B cell (primary cell): ENCODE measurements around the gene FOXK1. TPM values are rescaled to one million over a fixed set of nuclear protein-coding genes. Genes with fewer than 3 reads are reported as not detected.

ENCODE experiments used
- ATAC-seq: fragments of 200-7000 bp; cut with Tn5 transposase; one replicate; pipeline ENCODE4 v1.10.0; 2021; ENCODE audit warnings: low read depth, mild to moderate bottlenecking, moderate number of reproducible peaks, moderate library complexity
- CTCF ChIA-PET: fragments of 350-600 bp; sonication (Branson Sonifier 250); formaldehyde crosslinking; loops from one replicate; lab custom pipeline; 2021; ENCODE audit warnings: antibody characterized with exemption, inconsistent platforms; lab: Charles Lee
- POLR2A ChIA-PET: fragments of 350-600 bp; sonication (Branson Sonifier 250); formaldehyde crosslinking; loops from one replicate; lab custom pipeline; 2021; ENCODE audit warnings: antibody characterized with exemption; lab: Charles Lee
- DNase-seq: peaks from one replicate; pipeline ENCODE4 v3.0.0; 2013
- H2AFZ ChIP-seq: 2 replicates; pipeline ENCODE4 v1.6.1; 2012; ENCODE audit warnings: mild to moderate bottlenecking, low read depth, low read length; ENCODE audit not compliant: insufficient read depth, poor library complexity, severe bottlenecking
- H3K27ac ChIP-seq, 2 donors: 1 replicate in 1 of 2; 2 replicates in 1 of 2; pipeline ENCODE4 v1.5.1; 2012 to 2013; ENCODE audit warnings: low read length in 2 of 2, mild to moderate bottlenecking in 2 of 2, moderate library complexity in 1 of 2
- H3K27me3 ChIP-seq, 4 experiments: fragments of 200-600 bp in 1 of 4; sonication (generic) in 1 of 4; replicated peaks in 1 of 4; 1 replicate in 2 of 4; 2 replicates in 2 of 4; pipeline versions ENCODE4 v1.6.1 to v1.7.0; 2013 to 2016; ENCODE audit warnings: low read length in 3 of 4, mild to moderate bottlenecking in 2 of 4, mixed read lengths in 1 of 4, moderate library complexity in 1 of 4; ENCODE audit not compliant: insufficient read depth in 4 of 4, control insufficient read depth in 3 of 4; ENCODE audit errors: control extremely low read depth in 1 of 4
- H3K36me3 ChIP-seq, 2 experiments: replicated peaks in 1 of 2; 1 replicate in 1 of 2; 2 replicates in 1 of 2; pipeline versions ENCODE4 v1.6.1 to v1.7.1; 2013; ENCODE audit warnings: low read length in 1 of 2; ENCODE audit not compliant: insufficient read depth in 2 of 2, control insufficient read depth in 1 of 2; ENCODE audit errors: control extremely low read depth in 1 of 2, extremely low read depth in 1 of 2
- H3K4me1 ChIP-seq, 2 donors: fragments of 200-600 bp in 1 of 2; sonication (generic) in 1 of 2; 1 replicate in 1 of 2; 2 replicates in 1 of 2; pipeline versions ENCODE4 v1.5.1 to v1.6.1; 2013 to 2017; ENCODE audit warnings: low read length in 2 of 2; ENCODE audit not compliant: control insufficient read depth in 2 of 2, insufficient read depth in 2 of 2
- H3K4me2 ChIP-seq: replicated peaks from 2 replicates; pipeline ENCODE3; 2012; ENCODE audit warnings: mild to moderate bottlenecking, low read depth, low read length; ENCODE audit not compliant: poor library complexity, severe bottlenecking
- H3K4me3 ChIP-seq, 5 experiments: fragments of 200-600 bp in 1 of 5; sonication (generic) in 1 of 5; 1 replicate in 3 of 5; 2 replicates in 2 of 5; pipeline versions ENCODE4 v1.5.1 to v1.7.0; 2011 to 2016; ENCODE audit warnings: low read length in 4 of 5, mild to moderate bottlenecking in 4 of 5, low read depth in 2 of 5, control low read depth in 1 of 5, moderate library complexity in 1 of 5; ENCODE audit not compliant: insufficient read depth in 1 of 5; ENCODE audit errors: control extremely low read depth in 1 of 5, extremely low read depth in 1 of 5
- H3K79me2 ChIP-seq: fragments of 200-600 bp; sonication (generic); one replicate; pipeline ENCODE4 v1.6.0; 2016; ENCODE audit warnings: low read length; ENCODE audit not compliant: control insufficient read depth, insufficient read depth
- H3K9ac ChIP-seq: fragments of 200-600 bp; sonication (generic); 2 replicates; pipeline ENCODE4 v1.6.1; 2017; ENCODE audit warnings: mild to moderate bottlenecking, low read length, moderate library complexity
- H3K9me3 ChIP-seq, 3 donors: one replicate each; pipeline versions ENCODE4 v1.6.1 to v1.7.1; 2013; ENCODE audit warnings: low read length in 2 of 3; ENCODE audit not compliant: control insufficient read depth in 2 of 3, insufficient read depth in 1 of 3; ENCODE audit errors: control extremely low read depth in 1 of 3
- H4K20me1 ChIP-seq: 2 replicates; pipeline ENCODE4 v1.6.0; 2012; ENCODE audit warnings: mild to moderate bottlenecking, low read length; ENCODE audit not compliant: insufficient read depth, control insufficient read depth, poor library complexity, severe bottlenecking
- H3K27ac Mint-ChIP-seq: one replicate; pipeline ENCODE4 v1.8.0; 2021; ENCODE audit warnings: mixed read lengths
- H3K27me3 Mint-ChIP-seq: one replicate; pipeline ENCODE4 v1.8.0; 2021; ENCODE audit warnings: mixed read lengths
- H3K4me1 Mint-ChIP-seq: one replicate; pipeline ENCODE4 v1.8.0; 2021; ENCODE audit warnings: mixed read lengths
- H3K4me3 Mint-ChIP-seq: one replicate; pipeline ENCODE4 v1.8.0; 2021; ENCODE audit warnings: mixed read lengths
- H3K9me3 Mint-ChIP-seq: one replicate; pipeline ENCODE4 v1.8.0; 2022; ENCODE audit warnings: mixed read lengths; ENCODE audit not compliant: insufficient read depth
- EZH2 ChIP-seq: IDR thresholded peaks from 2 replicates; pipeline ENCODE4 v1.6.1; 2012; ENCODE audit warnings: borderline replicate concordance, low read depth, mild to moderate bottlenecking, moderate library complexity, low read length; ENCODE audit not compliant: insufficient read depth, poor library complexity, severe bottlenecking
- WGBS: methylation state at CpG from one replicate; pipeline ENCODE4 v1.1.5; 2013; ENCODE audit warnings: missing lambda C conversion rate; ENCODE audit not compliant: insufficient coverage; 5-methylcytosine and 5-hydroxymethylcytosine counted together
- intact Hi-C: fragments of 100-400 bp; cut with micrococcal nuclease; formaldehyde crosslinking; loops from one replicate; pipeline ENCODE4 v1.10.0; 2022
- polyA plus RNA-seq: library from polyadenylated mRNA; depleted of rRNA; stranded (reverse); fragments of >200 nt; gene quantifications from 2 replicates; pipeline ENCODE4 v1.2.3, GENCODE V29; 2012
- total RNA-seq, 2 donors: library from RNA; stranded (reverse); fragments of 120-200 nt in 1 of 2; gene quantifications; 1 replicate in 1 of 2; 2 replicates in 1 of 2; pipeline versions ENCODE4 v1.2.3 to v1.2.4, GENCODE V29; 2013 to 2022
- TF ChIP-seq, protein P1 (sequence below): fragments of 200-600 bp; IDR thresholded peaks from one replicate; pipeline ENCODE4 v1.8.0; 2022; ENCODE audit warnings: antibody characterized with exemption, mild to moderate bottlenecking

The FOXK1 gene
- total and polyA plus RNA-seq, 2 donors (not counting 1 experiment from before 2014, with no cell fraction given) = 17.9 to 56.2 TPM

DNA sequence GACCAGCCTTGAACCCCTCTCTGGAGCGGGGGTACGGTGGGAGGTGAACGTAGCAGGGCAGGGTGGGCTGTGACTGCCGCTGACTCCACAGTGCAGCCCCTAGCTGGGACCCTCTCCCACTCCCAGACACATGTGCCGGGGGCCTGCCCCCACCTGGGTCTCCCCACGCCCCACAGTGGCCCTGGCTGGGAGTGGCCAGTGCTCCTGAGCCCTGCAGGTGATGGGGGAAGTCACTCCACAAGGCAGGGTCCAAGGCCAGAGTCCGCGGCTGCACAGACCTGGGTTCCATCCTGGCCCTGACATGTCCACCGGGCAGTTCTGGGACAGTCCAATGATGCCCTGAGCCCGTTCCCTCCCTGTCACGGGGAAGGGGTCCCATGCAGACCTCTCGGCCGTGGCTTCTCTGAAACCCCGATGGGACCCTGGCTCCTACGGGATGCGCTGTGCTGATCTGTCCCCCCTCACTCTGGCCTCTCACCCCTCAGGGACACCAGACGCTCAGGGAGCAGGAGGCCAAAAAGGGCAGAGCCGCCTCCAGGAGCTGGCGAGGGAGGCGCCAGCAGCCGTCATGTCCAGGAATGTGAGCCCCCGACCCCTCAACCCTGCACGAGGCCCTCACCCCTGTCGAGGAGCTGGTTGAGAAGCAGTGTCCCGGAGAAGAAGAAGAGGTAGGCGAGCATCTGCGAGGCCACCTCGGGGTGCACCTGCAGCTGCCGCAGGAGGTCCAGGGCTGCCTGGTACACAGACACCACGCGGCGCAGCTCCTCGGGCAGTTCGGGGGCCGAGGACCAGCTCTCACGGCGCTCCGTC, 133.7 kb downstream of the FOXK1 start:
- Histone ChIP-seq H3K9ac (no peak overlapping the region), H3K27ac (no peak overlapping the region), H3K4me2 (no peak overlapping the region), H3K79me2 (no peaks in the 10 kb centered on the region), H3K36me3 (no peaks in the 10 kb centered on the region), H4K20me1 (no peaks in the 10 kb centered on the region), H3K9me3 (peaks cover 0 to 22% (median 2%) of the 10 kb centered on the region in 3 donors), H3K4me3 (no peak overlapping the region), H3K4me1 (no peaks in the 10 kb centered on the region), H2AFZ (no peak overlapping the region), H3K27me3 (peaks cover 0 to 38% (median 6%) of the 10 kb centered on the region in 4 experiments)
- CTCF ChIA-PET = interaction anchor here (0.9 to 1.7 kb wide), 2 partner anchors 18 to 267 kb away, joined by 3 to 5 read pairs; no protein-coding TSS in a partner anchor
- TF ChIP-seq EZH2 = no peak
- TF ChIP-seq, protein P1, sequence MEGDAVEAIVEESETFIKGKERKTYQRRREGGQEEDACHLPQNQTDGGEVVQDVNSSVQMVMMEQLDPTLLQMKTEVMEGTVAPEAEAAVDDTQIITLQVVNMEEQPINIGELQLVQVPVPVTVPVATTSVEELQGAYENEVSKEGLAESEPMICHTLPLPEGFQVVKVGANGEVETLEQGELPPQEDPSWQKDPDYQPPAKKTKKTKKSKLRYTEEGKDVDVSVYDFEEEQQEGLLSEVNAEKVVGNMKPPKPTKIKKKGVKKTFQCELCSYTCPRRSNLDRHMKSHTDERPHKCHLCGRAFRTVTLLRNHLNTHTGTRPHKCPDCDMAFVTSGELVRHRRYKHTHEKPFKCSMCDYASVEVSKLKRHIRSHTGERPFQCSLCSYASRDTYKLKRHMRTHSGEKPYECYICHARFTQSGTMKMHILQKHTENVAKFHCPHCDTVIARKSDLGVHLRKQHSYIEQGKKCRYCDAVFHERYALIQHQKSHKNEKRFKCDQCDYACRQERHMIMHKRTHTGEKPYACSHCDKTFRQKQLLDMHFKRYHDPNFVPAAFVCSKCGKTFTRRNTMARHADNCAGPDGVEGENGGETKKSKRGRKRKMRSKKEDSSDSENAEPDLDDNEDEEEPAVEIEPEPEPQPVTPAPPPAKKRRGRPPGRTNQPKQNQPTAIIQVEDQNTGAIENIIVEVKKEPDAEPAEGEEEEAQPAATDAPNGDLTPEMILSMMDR = no peak
- POLR2A ChIA-PET = no interaction called here
- H3K4me1 Mint-ChIP-seq = no peaks in the 10 kb centered on the region
- DNase-seq = no peak
- ATAC-seq = no peak
- no peak overlapping the region for H3K4me3 Mint-ChIP-seq
- H3K27ac Mint-ChIP-seq = no peak overlapping the region
- WGBS = 97% methylated on average over 36 of the region's 38 CpGs
- H3K27me3 Mint-ChIP-seq = peaks cover 25% of the 10 kb centered on the region
- no peaks in the 10 kb centered on the region for H3K9me3 Mint-ChIP-seq
- intact Hi-C loops = no loop called here
